Effector memory CD4-positive, alpha-beta T cell (primary cell): ENCODE measurements around the gene CDH13.

Experiments used
- DNase-seq, 3 donors: peaks; one replicate each; pipeline ENCODE4 v3.0.0-alpha.2; 2020
- H3K27ac ChIP-seq: 2 replicates; pipeline ENCODE4 v1.7.0; 2013; ENCODE audit warnings: mild to moderate bottlenecking, low read length, moderate library complexity; ENCODE audit not compliant: insufficient read depth, poor library complexity, severe bottlenecking
- H3K27me3 ChIP-seq: replicated peaks from 2 replicates; pipeline ENCODE4 v1.7.0; 2013; ENCODE audit warnings: mild to moderate bottlenecking, low read length; ENCODE audit not compliant: insufficient read depth, control insufficient read depth, poor library complexity, severe bottlenecking
- H3K36me3 ChIP-seq: 2 replicates; pipeline ENCODE4 v1.7.0; 2013; ENCODE audit warnings: mild to moderate bottlenecking, low read length, moderate library complexity; ENCODE audit not compliant: control insufficient read depth, insufficient read depth
- H3K4me1 ChIP-seq: 2 replicates; pipeline ENCODE4 v1.7.0; 2013; ENCODE audit warnings: low read length, mild to moderate bottlenecking; ENCODE audit not compliant: control insufficient read depth, insufficient read depth, poor library complexity, severe bottlenecking
- H3K4me3 ChIP-seq: 2 replicates; pipeline ENCODE4 v1.7.0; 2013; ENCODE audit warnings: low read length, low read depth, mild to moderate bottlenecking; ENCODE audit not compliant: insufficient read depth, poor library complexity, severe bottlenecking
- H3K9me3 ChIP-seq: 2 replicates; pipeline ENCODE4 v1.7.0; 2013; ENCODE audit warnings: mild to moderate bottlenecking, low read length, moderate library complexity; ENCODE audit not compliant: control insufficient read depth

CDH13 gene

GRCh38 chr16:83418565-83418964 lies 791.8 kb downstream of the CDH13 start:
- no peak for DNase-seq
- no peaks in the 10 kb centered on the region for H3K9me3 ChIP-seq
- no peaks in the 10 kb centered on the region for H3K36me3 ChIP-seq
- no peaks in the 10 kb centered on the region for H3K27me3 ChIP-seq
- no peak overlapping the region for H3K27ac ChIP-seq
- no peaks in the 10 kb centered on the region for H3K4me1 ChIP-seq
- H3K4me3 ChIP-seq, result no peak overlapping the region

- Histone ChIP-seq H3K9me3 (no peaks in the 10 kb centered on the region), H3K27me3 (no peaks in the 10 kb centered on the region), H3K27ac (no peak overlapping the region), H3K4me1 (no peaks in the 10 kb centered on the region), H3K4me3 (no peak overlapping the region), H3K36me3 (no peaks in the 10 kb centered on the region)
- no peak for DNase-seq
Measured at GRCh38 chr16:83420206-83420760, 793.5 kb downstream of the CDH13 start.

- Histone ChIP-seq H3K27ac (no peak overlapping the region), H3K36me3 (no peaks in the 10 kb centered on the region)
- DNase-seq, result no peak
Measured at GRCh38 chr16:83433201-83433600, 806.4 kb downstream of the CDH13 start.

GRCh38 chr16:83437036-83437435 lies 810.3 kb downstream of the CDH13 start:
- H3K9me3 ChIP-seq, result no peaks in the 10 kb centered on the region
- DNase-seq, result no peak
- H3K36me3 ChIP-seq, result no peaks in the 10 kb centered on the region
- no peaks in the 10 kb centered on the region for H3K27me3 ChIP-seq
- no peaks in the 10 kb centered on the region for H3K4me1 ChIP-seq
- H3K27ac ChIP-seq, result no peak overlapping the region
- H3K4me3 ChIP-seq, result no peak overlapping the region

More at GRCh38 chr16:83433201-83433600, 806.4 kb downstream of the CDH13 start:
- H3K4me3 ChIP-seq, result no peak overlapping the region
- no peaks in the 10 kb centered on the region for H3K4me1 ChIP-seq
- H3K9me3 ChIP-seq, result no peaks in the 10 kb centered on the region
- no peaks in the 10 kb centered on the region for H3K27me3 ChIP-seq

GRCh38 chr16:83438326-83438725 lies 811.6 kb downstream of the CDH13 start:
- DNase-seq, result no peak
- H3K27ac ChIP-seq, result no peak overlapping the region
- no peaks in the 10 kb centered on the region for H3K9me3 ChIP-seq
- no peak overlapping the region for H3K4me3 ChIP-seq
- no peaks in the 10 kb centered on the region for H3K36me3 ChIP-seq
- H3K4me1 ChIP-seq, result no peaks in the 10 kb centered on the region
- no peaks in the 10 kb centered on the region for H3K27me3 ChIP-seq

GRCh38 chr16:83439412-83439811 lies 812.6 kb downstream of the CDH13 start:
- Histone ChIP-seq H3K4me1 (no peaks in the 10 kb centered on the region), H3K27me3 (no peaks in the 10 kb centered on the region), H3K27ac (no peak overlapping the region), H3K4me3 (no peak overlapping the region), H3K9me3 (no peaks in the 10 kb centered on the region), H3K36me3 (no peaks in the 10 kb centered on the region)
- no peak for DNase-seq

GRCh38 chr16:83441517-83441916 lies 814.7 kb downstream of the CDH13 start:
- Histone ChIP-seq H3K27me3 (no peaks in the 10 kb centered on the region), H3K36me3 (no peaks in the 10 kb centered on the region), H3K4me3 (no peak overlapping the region), H3K4me1 (no peaks in the 10 kb centered on the region), H3K9me3 (no peaks in the 10 kb centered on the region), H3K27ac (no peak overlapping the region)
- no peak for DNase-seq

GRCh38 chr16:83443972-83444371 lies 817.2 kb downstream of the CDH13 start:
- Histone ChIP-seq H3K27ac (no peak overlapping the region), H3K4me1 (no peaks in the 10 kb centered on the region), H3K9me3 (no peaks in the 10 kb centered on the region), H3K27me3 (no peaks in the 10 kb centered on the region), H3K4me3 (no peak overlapping the region), H3K36me3 (no peaks in the 10 kb centered on the region)
- no peak for DNase-seq

GRCh38 chr16:83447560-83447959 lies 820.8 kb downstream of the CDH13 start:
- no peak for DNase-seq
- H3K4me1 ChIP-seq, result no peaks in the 10 kb centered on the region
- no peak overlapping the region for H3K27ac ChIP-seq
- H3K4me3 ChIP-seq, result no peak overlapping the region
- no peaks in the 10 kb centered on the region for H3K36me3 ChIP-seq
- H3K9me3 ChIP-seq, result no peaks in the 10 kb centered on the region
- no peaks in the 10 kb centered on the region for H3K27me3 ChIP-seq

- no peak for DNase-seq
- Histone ChIP-seq H3K27ac (no peak overlapping the region), H3K4me3 (no peak overlapping the region), H3K4me1 (no peaks in the 10 kb centered on the region), H3K9me3 (no peaks in the 10 kb centered on the region), H3K36me3 (no peaks in the 10 kb centered on the region), H3K27me3 (no peaks in the 10 kb centered on the region)
Measured at GRCh38 chr16:83449861-83450260, 823.1 kb downstream of the CDH13 start.
